Measurements from ENCODE around the gene ZNF835.

GRCh38 chr19:56699552-56699951, 28.0 kb upstream of the ZNF835 start:
- no peak for TF ChIP-seq CTCF (IDR thresholded peaks at IDR 0.05)
- TF ChIP-seq POLR2A (IDR thresholded peaks at IDR 0.05) = no peak

All from uterus (tissue), 2 donors.